NCI-H1417 (cell line): ENCODE results near the gene EPB41.
A peak's percentile ranks its signal among the peaks of the same experiment; 100 is the strongest.
"Not testable (repeated sequence)": the region's sequence is repeated elsewhere in the genome, so short reads cannot be mapped to it uniquely, and the experiment has no call there.

ENCODE experiments used
- DNase-seq, 3 experiments: peaks; one replicate each; lab custom pipeline; 2025; lab: John Stamatoyannopoulos, UW

EPB41 gene

GRCh38 chr1:29052100-29052499, 137.7 kb downstream of the EPB41 start:
- no peak for DNase-seq

DNA sequence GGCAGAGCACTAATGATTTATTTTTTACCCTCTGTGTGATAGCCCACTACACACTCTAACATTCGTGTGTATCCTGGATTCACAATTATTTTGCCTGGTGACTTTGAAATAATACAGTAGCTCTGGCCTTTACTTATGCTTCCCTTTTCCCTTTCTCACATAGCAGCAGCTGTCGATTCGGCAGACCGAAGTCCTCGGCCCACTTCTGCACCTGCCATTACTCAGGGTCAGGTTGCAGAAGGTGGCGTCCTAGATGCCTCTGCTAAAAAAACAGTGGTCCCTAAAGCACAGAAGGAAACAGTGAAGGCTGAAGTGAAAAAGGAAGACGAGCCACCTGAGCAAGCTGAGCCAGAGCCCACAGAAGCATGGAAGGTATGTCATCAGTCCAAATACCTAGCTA, 138.6 kb downstream of the EPB41 start:
- DNase-seq, result no peak

DNA sequence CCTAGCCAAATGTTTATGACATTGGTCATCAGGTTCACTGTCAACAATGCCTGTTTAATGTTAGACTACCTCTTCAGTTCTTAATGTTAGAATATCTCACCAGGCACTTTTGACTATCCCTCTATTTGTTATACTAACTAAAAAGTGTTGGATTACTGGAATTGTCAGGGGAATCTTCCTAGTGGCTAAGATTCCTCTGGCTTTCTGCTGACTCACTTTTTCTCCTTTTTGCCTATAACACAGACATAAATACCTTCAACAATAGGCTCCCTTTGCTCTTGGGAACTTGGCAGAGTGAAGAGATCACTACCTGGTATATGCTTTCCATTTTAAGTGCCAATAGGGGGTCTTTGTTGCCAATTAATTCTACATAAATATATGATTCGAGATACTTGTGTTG, 140.8 kb downstream of the EPB41 start:
- DNase-seq, result no peak

DNA sequence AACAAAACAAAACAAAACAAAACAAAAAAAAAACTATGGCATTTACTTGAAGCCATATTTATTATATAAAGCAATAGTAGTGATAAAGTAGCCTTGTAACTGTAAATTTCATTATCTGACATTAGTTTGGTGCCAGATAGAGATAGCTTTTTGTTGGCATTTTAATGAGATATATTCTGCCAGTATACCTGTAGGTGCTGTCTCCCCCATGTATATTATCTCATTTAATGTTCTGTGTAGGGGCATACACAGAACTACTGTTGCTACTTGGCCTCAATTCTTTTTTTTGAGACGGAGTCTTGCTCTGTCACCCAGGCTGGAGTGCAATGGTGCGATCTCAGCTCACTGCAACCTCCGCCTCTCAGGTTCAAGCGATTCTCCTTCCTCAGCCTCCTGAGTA, 141.9 kb downstream of the EPB41 start:
- DNase-seq, result no peak

DNA sequence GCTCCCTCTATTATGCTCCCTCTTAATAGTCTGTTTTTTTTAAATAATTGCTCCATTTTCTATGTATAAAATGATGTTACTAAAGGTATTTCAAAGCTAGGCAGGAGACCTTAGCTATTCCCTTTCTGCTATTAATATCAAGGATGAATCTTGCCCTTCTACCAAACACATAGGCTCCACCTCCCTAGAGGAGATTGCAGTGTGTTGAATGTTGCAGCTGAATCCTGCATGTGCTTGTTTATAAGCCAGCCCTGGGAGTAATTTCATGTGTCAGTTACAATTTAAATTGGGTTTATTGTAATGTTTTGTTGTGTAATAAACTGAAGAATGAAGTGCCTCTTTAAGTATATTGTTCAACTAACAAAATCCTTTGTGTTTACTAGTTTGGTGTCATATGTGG, 143.3 kb downstream of the EPB41 start:
- DNase-seq, result no peak

DNA sequence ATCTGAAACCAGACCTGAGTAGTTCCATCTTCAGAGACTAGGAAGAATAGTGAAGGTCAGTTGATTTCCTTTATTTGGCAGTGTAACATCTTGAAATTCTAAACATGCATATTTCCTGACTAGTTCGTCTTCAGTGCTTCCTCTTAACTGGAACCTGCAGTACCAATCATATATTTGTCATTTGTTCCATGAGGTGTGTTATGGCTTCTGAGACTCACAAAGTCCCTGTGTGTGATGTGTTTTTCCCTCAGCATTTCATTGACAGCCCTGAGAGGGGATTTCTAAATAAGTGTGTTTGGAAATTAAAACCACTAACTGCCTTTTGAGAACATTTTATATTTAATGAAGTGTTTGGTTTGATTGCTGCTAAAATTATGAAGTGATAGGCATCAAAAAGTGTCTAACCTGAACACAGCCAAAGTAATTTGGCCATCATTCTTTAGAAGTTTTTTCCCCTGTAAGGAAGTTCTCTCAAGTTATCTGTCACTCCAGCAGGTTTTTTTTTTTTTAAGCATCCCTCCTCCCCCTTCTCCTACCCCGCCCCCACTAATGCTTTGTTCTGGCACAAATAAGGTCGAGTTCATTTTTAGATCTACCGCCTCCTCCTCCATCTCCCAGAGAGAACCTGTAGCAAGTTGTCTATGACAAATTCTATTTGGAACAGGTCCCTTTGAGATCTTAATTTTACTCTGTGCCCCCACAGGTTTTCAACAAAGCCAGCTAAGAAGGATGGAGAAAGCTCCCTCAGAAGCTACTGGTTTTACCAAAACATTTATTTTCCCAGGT, 148.0 kb downstream of the EPB41 start:
- DNase-seq, result no peak

- DNase-seq, result no peak
Observed at GRCh38 chr1:29064064-29064463, 149.7 kb downstream of the EPB41 start.

GRCh38 chr1:29077155-29077554, 162.8 kb downstream of the EPB41 start:
- no peak for DNase-seq

- DNase-seq, result not testable (repeated sequence)
Observed at GRCh38 chr1:29079916-29080629, 165.7 kb downstream of the EPB41 start.

DNA sequence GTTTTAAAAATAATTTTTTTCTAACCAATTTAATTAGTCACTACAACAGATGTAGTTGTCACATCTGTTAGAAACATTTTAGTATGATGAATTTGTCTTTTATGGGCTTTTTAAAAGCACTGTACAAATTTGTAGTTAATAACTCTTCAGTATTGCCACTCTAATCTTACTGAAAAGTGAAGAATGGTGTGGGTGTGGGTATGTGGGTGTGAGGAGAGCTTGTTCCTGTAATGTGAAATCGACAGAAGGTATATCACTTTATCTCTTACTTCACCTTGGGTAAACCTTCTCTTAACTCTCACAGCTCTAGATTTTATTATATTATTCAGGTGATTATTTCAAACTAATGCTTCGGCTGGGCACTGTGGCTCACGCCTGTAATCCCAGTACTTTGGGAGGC, 166.8 kb downstream of the EPB41 start:
- no peak for DNase-seq

DNA sequence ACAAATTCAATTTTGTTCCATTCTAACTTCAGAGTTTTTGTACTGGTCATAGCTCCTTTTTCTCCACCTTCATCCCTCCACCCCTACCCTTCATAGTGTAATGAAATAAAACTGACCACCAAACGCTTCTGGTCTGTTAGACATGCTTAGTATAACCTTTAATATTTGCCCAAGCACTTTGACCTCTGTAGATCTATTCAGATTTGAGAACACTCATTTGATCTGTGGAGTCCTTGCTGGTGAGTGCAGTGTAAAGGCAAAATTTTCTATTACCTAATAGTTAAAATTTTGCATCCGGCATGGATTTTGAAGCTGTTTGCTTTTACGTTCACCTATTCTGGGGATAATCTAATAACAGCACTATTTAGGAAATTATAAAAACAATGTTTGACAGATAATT, 168.2 kb downstream of the EPB41 start:
- DNase-seq, result no peak

- peak in 1 of 3 experiments; percentile 36 for DNase-seq
Observed at GRCh38 chr1:29083317-29084195, 169.2 kb downstream of the EPB41 start.

DNA sequence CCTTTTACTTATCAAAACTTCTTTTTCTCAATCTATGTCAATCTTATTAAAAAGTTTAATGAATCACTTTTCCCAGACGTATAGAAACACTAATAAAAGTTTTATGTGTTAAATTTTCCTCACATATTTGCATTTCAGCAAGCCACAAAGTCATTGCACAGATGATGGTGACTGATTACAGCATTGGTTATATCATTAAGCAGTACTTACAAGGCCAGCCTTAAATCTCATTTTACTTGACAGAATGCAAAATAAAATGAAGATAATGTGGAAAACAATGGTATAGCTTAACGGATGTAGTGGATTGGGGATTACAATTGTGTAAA, 169.8 kb downstream of the EPB41 start:
- DNase-seq, result no peak

GRCh38 chr1:29090937-29091618, 176.7 kb downstream of the EPB41 start:
- DNase-seq, result peak; percentile 27 to 91 (median 53)

GRCh38 chr1:29092704-29093103, 178.3 kb downstream of the EPB41 start:
- DNase-seq, result not testable (repeated sequence)

- DNase-seq, result no peak
Observed at GRCh38 chr1:29094433-29094832, 180.1 kb downstream of the EPB41 start.

DNA sequence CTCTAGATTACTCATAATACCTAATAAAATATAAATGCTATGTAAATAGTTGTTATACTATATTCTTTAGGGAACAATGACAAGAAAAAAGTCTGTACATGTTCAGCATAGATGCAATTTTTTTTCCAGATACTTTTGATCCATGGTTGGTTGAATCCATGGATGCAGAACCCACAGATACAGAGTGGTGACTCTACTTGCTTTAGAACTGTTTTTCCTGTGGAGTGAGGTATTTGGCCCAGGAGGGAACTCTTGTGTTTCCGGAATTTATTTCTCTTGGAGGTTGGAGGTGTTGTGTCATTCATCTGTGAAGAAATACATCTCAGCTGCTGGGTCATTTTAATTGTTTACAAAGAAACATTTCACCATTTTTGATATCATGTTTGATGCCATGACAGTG, 180.6 kb downstream of the EPB41 start:
- DNase-seq, result no peak

GRCh38 chr1:29096231-29096886, 182.0 kb downstream of the EPB41 start:
- DNase-seq, result peak; percentile 87 to 98 (median 94)

DNA sequence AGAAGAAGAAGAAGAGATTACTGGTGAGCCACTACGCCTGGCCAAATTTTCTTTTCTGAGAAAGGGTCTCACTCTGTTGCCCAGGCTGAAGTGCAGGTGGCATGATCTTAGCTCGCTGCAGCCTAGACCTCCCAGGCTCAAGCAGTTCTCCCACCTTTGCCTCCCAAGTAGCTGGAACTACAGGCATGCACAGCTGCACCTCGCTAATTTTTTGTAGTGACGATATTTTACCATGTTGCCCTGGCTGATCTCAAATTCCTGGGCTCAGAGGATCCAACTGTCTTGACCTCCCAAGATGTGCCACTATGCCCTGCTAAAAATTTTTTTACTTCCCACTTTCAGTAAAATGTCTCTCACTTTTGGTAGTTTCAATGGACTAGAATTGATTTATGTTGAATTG, 184.9 kb downstream of the EPB41 start:
- no peak for DNase-seq

DNA sequence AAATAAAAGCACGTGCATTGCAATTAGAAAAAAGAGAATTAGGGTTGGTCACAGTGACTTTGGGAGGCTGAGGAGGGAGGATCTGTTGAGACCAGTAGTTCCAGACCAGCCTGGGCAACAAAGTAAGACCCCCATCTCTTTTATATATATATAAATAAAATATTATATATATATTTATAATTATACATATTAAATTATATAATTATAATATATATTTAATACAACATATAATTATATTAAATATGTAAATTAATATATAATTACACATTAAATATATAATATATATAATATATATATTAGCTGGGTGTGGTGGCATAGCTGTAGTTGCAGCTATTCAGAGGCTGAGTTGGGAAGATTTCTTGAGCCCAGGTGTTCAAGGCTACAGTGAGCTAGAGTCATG, 186.1 kb downstream of the EPB41 start:
- no peak for DNase-seq

DNA sequence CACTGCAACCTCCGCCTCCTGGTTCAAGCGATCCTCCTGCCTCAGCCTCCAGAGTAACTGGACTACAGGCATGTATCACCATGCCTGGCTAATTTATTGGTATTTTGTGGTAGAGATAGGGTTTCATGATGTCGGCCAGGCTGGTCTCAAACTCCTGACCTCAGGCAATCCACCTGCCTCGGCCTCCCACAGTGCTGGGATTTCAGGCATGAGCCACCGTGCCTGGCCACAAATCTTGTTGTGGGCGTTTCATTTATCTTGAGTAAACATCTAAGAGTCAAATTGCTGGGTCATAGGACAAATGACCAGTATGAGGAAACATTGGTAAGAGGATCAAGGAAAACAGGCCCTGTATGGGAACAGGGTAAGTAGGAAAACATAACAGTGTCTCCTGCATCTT, 191.5 kb downstream of the EPB41 start:
- no peak for DNase-seq

DNA sequence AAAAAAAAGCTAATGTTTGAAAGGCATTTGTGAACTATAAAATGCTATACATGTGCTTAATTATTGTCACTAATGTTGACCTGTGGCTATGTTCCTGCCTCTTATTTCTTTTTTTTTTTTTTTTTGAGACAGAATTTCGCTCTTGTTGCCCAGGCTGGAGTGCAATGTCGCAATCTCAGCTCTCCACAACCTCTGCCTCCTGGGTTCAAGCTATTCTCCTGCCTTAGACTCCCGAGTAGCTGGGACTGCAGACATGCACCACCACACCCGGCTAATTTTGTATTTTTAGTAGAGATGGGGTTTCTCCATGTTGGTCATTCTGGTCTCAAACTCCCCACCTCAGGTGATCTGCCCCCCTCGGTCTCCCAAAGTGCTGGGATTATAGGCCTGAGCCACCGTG, 193.7 kb downstream of the EPB41 start:
- DNase-seq, result not testable (repeated sequence)
